Measurements from ENCODE around the gene KCTD16.

DNA sequence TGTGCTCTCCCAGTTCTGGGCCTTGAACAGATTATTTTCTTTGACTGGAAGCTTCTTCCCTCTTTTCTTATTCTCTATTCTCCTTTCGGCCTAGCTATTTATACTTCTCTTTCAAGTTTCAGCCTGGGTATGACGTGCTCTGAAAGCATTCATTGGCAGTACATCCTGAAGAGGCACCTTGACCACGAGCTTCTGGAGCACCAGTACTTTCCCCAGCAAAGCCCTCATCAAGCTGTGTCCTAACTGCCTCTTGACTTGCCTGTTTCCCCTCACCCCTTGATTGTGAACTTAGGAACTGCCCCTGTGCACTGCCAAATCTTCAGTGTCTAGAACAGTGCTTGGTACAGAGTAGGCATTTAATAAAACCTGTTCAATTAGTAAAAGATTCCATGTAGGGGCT, 154.9 kb downstream of the KCTD16 start:
- TF ChIP-seq, protein P1, sequence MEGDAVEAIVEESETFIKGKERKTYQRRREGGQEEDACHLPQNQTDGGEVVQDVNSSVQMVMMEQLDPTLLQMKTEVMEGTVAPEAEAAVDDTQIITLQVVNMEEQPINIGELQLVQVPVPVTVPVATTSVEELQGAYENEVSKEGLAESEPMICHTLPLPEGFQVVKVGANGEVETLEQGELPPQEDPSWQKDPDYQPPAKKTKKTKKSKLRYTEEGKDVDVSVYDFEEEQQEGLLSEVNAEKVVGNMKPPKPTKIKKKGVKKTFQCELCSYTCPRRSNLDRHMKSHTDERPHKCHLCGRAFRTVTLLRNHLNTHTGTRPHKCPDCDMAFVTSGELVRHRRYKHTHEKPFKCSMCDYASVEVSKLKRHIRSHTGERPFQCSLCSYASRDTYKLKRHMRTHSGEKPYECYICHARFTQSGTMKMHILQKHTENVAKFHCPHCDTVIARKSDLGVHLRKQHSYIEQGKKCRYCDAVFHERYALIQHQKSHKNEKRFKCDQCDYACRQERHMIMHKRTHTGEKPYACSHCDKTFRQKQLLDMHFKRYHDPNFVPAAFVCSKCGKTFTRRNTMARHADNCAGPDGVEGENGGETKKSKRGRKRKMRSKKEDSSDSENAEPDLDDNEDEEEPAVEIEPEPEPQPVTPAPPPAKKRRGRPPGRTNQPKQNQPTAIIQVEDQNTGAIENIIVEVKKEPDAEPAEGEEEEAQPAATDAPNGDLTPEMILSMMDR (IDR thresholded peaks at IDR 0.05 in 8 of 11, conservative IDR thresholded peaks at IDR 0.05 in 3 of 11), result no peak
- no peak for TF ChIP-seq POLR2A (IDR thresholded peaks at IDR 0.05)
